GM12891 (cell line): ENCODE measurements around the gene ZNF407.

Experiments used
- DNase-seq: peaks from one replicate; pipeline ENCODE4 v3.0.0; 2011; ENCODE audit warnings: low spot score; ENCODE audit not compliant: insufficient read length
- FAIRE-seq: peaks from 2 replicates; lab custom pipeline; 2011; peaks lifted over from hg19 to GRCh38; lab: Jason Lieb, UNC
- PAX5 ChIP-seq: IDR thresholded peaks from 2 replicates; pipeline ENCODE4 v1.6.1; 2011; ENCODE audit warnings: low read length, moderate library complexity, mild to moderate bottlenecking; ENCODE audit not compliant: insufficient read depth, severe bottlenecking
- POLR2A ChIP-seq: IDR thresholded peaks from 2 replicates; pipeline ENCODE4 v1.6.1; 2011; ENCODE audit warnings: low read depth, low read length, control low read depth
- POLR2AphosphoS5 ChIP-seq: IDR thresholded peaks from 2 replicates; pipeline ENCODE4 v1.6.1; 2011; ENCODE audit warnings: low read depth, low read length, control low read depth
- POU2F2 ChIP-seq: IDR thresholded peaks from 2 replicates; pipeline ENCODE4 v1.6.1; 2011; ENCODE audit warnings: low read depth, mild to moderate bottlenecking, control low read depth, low read length, moderate library complexity
- SPI1 ChIP-seq: IDR thresholded peaks from 2 replicates; pipeline ENCODE4 v1.6.1; 2011; ENCODE audit warnings: low read depth, low read length, control low read depth
- TAF1 ChIP-seq: IDR thresholded peaks from 2 replicates; pipeline ENCODE4 v1.6.1; 2011; ENCODE audit warnings: low read depth, low read length, control low read depth

The ZNF407 gene

GRCh38 chr18:74929110-74929509 is 331.4 kb downstream of the ZNF407 start:
- FAIRE-seq (no peak), DNase-seq (no peak)
- TF ChIP-seq POU2F2 (no peak), TAF1 (no peak), PAX5 (no peak), POLR2AphosphoS5 (no peak), POLR2A (no peak), SPI1 (no peak)

- DNase-seq (no peak), FAIRE-seq (no peak)
- TF ChIP-seq POLR2A (no peak), TAF1 (no peak), SPI1 (no peak), PAX5 (no peak), POLR2AphosphoS5 (no peak), POU2F2 (no peak)
Observed at GRCh38 chr18:74930616-74931015, 332.9 kb downstream of the ZNF407 start.

DNA sequence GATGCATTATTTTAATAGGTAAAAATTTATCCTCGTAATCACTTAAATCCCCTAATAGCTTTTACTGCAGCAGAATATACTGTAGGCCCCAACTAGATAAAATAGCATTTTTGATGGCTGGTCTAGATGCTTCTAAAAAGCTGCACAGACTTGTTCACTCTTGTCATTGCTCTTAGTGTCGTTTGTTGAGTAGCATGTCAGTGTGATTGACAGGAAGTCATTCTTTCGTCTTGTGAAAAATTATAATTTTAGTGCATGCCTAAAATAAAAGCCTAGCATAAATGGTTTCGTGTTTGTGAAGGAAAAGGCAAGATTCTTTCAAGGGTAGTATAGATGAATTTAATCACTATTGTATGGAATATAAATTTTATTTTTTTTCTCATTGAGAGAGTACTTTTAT is 336.3 kb downstream of the ZNF407 start:
- DNase-seq = no peak
- TF ChIP-seq POU2F2 = no peak
- no peak for TF ChIP-seq PAX5
- no peak for TF ChIP-seq POLR2A
- no peak for TF ChIP-seq SPI1
- TF ChIP-seq POLR2AphosphoS5 = no peak
- TF ChIP-seq TAF1 = no peak
- no peak for FAIRE-seq

DNA sequence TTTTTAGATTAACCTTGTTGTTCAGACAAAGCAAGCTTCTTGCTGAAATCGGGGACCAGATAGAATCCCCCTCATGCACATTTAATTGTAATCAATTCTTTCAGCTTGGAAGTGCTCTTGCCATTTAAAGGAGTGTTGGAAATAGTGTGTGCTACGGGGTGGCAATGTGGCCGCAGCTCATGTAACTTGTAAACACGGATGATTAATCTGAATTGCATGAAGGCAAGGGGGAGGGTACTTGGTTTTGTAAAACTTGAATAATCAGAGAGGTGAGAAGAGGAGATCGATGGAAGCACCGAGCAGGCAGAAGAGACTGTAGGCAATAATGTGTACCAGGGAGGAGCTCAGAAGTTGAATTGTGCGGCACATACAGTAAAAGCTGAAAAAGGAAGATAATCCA is 337.8 kb downstream of the ZNF407 start:
- TF ChIP-seq POU2F2 (no peak), POLR2A (no peak), POLR2AphosphoS5 (no peak), TAF1 (no peak)

GRCh38 chr18:74936343-74936742 is 338.7 kb downstream of the ZNF407 start:
- no peak for DNase-seq
- TF ChIP-seq PAX5 (no peak), SPI1 (no peak), POU2F2 (no peak), POLR2A (no peak), POLR2AphosphoS5 (no peak)
- no peak for FAIRE-seq

More for the DNA sequence above, 337.8 kb downstream of the ZNF407 start:
- DNase-seq (no peak), FAIRE-seq (no peak)

DNA sequence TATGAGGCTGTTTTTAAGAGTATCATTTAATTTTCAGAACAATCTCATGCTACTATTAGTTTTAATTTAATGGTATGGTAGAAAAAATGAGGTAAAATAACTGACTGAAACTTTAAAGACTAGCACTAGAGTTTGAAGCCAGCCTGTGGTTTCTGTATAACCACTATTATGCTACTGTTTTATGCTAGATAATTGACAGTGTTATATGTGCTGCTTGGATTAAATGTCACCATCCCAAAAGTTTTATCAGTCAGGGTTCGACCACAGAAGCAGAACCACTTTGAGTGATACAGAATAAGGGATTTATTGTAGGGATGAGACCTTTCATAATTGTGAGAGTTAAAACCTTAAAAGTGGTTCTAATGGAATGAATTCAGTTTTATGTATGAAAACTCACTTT is 339.6 kb downstream of the ZNF407 start:
- TF ChIP-seq TAF1 (no peak), POLR2A (no peak)
- DNase-seq (no peak), FAIRE-seq (no peak)

- TF ChIP-seq POLR2AphosphoS5 (no peak), SPI1 (no peak)
- FAIRE-seq (no peak), DNase-seq (no peak)
Observed at GRCh38 chr18:74940856-74941255, 343.2 kb downstream of the ZNF407 start.

DNA sequence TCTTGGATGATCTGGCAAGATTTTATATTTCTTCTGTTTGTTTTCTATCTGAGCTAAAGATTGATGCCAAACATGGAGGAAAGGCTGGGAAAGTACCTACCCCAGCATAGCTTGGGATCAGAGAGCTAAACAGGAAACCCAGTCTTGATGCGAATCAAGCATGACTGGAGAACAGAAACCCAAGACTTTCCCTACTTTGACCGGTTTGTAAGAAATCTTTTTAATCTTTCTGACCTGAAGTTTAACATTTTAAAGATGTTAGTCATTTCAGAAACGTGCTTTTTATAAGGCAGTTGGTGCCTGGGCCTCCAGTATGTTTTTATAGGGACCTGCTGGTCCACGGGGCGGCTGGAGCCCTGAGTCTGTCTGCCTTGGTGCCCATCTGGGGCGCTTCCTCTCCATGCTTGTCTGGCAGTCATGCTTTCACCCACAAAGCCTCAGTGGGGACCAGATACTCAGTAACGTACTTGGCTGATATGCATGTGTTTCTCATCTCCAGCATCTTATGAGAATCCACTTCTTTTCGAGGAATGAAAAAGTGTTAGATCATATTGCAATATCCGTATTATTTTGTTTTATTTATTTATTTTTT is 344.7 kb downstream of the ZNF407 start:
- DNase-seq = no peak
- FAIRE-seq = no peak
- TF ChIP-seq POLR2AphosphoS5 = no peak
- no peak for TF ChIP-seq SPI1
- no peak for TF ChIP-seq PAX5
- TF ChIP-seq TAF1 = no peak
- no peak for TF ChIP-seq POLR2A
- no peak for TF ChIP-seq POU2F2

GRCh38 chr18:74944676-74945075 is 347.0 kb downstream of the ZNF407 start:
- no peak for FAIRE-seq
- DNase-seq = no peak

GRCh38 chr18:74945774-74946545 is 348.3 kb downstream of the ZNF407 start:
- TF ChIP-seq PAX5 = no peak
- TF ChIP-seq POLR2A = no peak
- TF ChIP-seq POU2F2 = no peak
- no peak for TF ChIP-seq POLR2AphosphoS5
- TF ChIP-seq SPI1 = no peak
- TF ChIP-seq TAF1 = no peak
- DNase-seq = no peak
- no peak for FAIRE-seq

More at GRCh38 chr18:74944676-74945075, 347.0 kb downstream of the ZNF407 start:
- TF ChIP-seq PAX5 = no peak
- no peak for TF ChIP-seq POU2F2
- no peak for TF ChIP-seq TAF1
- no peak for TF ChIP-seq SPI1
- TF ChIP-seq POLR2A = no peak
